GM21423 (cell line): Measurements from ENCODE around the gene DPM3.
"Not testable (repeated sequence)": the region's sequence is repeated elsewhere in the genome, so short reads cannot be mapped to it uniquely, and the experiment has no call there.

Experiments used
- ATAC-seq: cut with Tn5 transposase; IDR thresholded peaks from one replicate; pipeline ENCODE4 v1.9.1; 2021; ENCODE audit warnings: mild to moderate bottlenecking, moderate library complexity; ENCODE audit not compliant: unreplicated experiment

The DPM3 gene

DNA sequence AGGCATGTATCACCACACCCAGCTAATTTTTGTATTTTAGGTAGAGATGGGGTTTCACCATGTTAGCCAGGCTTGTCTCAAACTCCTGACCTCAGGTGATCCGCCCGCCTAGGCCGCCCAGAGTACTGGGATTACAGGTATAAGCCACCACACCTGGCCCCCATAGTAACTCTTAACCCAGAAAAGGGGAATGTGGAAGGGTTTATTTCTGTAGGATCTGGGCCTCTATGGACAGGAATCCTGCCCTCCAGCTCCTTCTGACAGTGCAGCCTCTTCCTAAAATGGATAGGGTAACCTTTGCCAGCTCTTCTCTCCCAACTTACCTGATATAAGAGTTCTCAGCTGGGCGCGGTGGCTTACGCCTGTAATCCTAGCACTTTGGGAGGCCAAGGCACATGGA, 22.3 kb upstream of the DPM3 start:
- ATAC-seq = not testable (repeated sequence)

DNA sequence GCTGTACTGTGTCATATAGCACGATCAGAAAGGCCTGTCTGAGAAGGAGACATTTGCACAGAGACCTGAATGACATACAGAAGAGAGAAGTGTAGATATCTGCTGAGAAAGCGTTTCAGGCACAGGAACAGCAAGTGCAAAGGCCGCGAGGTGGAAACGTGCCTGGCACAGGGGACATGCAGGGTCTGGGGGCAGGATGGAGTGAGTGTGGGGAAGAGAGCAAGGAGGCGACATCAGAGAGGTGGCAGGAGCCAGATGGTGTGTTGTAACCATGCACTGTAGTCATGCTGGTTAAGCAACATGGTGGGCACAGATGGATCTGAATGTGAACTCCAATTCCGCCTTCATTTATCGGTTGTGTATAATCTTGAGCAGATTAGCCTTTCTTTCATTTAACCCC, 19.8 kb upstream of the DPM3 start:
- no peak for ATAC-seq

DNA sequence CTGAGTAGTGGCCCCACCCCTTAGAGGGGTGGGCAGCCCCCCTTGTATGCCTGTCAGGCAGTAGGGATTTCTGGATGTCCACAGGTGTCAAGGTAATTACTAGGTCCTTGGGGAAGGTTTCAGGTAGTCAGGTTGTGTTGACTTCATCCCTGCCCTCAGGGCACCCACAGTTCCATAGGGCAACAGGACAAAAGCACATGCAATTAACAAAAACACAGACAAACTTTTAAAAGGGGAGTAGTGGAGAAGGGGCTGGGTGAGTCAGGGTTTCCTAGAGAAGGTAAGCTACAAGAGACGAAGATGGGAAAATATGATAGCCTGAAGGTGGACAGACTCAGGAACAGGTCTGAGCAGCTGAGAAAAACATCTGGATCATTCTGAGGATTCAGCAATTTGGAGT, 18.7 kb upstream of the DPM3 start:
- ATAC-seq = no peak

DNA sequence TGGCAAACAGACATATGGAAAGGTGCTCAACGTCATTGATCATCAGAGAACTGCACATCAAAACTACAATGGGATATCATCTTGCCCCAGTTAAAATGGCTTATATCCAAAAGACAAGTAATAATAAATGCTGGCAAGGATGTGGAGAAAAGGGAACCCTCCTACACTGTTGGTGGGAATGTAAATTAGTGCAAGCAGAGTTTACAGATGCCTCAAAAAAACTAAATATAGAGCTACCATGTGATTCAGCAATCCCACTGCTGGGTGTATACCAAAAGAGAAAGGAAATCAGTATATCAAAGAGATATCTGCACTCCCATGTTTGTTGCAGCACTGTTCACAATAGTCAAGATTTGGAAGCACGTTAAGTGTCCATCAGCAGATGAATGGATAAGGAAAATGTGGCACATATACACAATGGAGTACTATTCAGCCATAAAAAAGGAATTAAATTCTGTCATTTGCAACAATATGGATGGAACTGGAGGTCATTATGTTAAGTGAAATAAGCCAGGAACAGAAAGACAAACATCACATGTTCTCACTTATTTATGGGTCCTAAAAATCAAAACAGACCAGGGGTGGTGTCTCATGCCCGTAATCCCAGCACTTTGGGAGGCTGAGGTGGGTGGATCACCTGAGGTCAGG, 15.8 kb upstream of the DPM3 start:
- ATAC-seq = not testable (repeated sequence)

DNA sequence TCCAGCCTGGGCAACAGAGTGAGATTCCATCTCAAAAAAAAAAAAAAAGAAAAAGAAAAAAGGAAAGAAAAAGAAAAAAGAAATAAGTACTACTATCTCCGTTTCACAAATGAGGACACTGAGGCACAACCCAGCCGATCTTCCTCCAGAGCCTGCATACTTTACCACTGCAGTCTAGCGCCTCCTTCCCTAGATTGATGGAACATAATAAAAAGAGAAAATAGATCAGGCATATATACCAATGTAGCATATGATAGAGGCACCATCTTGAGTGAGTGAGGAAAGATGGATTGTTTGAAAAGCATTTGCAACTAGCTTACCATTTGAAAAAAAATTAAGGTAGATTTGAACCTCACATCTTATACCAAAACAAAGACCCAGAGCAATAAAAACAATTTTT, 5.2 kb upstream of the DPM3 start:
- no peak for ATAC-seq

DNA sequence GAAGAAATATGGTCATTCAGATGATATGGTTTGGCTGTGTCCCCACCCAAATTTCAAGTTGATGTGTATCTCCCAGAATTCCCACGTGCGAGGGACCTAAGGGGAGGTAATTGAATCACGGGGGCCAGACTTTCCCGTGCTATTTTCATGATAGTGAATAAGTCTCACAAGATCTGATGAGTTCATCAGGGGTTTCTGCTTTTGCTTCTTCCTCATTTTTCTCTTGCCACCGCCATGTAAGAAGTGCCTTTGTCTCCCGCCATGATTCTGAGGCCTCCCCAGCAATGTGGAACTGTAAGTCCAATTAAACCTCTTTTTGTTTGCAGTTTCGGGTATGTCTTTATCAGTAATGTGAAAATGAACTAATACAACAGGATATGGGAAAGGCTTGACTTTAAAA, 1.4 kb upstream of the DPM3 start:
- ATAC-seq = no peak

DNA sequence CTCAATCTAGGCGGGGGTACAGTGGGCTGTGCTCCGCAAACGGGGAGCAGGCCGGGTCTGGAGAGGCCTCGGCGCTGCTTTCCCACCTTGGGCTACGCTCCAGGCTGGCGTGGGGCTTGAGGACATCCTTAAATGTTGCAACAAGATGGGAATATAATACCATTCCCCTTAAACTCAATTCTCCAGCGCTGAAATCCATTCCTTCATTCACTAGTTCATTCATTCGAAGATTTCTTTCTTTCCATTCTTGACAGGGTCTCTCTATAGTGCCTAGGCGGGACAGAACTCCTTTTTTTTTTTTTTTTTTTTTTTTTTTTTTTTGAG, 261 bp upstream of the DPM3 start:
- no peak for ATAC-seq

DNA sequence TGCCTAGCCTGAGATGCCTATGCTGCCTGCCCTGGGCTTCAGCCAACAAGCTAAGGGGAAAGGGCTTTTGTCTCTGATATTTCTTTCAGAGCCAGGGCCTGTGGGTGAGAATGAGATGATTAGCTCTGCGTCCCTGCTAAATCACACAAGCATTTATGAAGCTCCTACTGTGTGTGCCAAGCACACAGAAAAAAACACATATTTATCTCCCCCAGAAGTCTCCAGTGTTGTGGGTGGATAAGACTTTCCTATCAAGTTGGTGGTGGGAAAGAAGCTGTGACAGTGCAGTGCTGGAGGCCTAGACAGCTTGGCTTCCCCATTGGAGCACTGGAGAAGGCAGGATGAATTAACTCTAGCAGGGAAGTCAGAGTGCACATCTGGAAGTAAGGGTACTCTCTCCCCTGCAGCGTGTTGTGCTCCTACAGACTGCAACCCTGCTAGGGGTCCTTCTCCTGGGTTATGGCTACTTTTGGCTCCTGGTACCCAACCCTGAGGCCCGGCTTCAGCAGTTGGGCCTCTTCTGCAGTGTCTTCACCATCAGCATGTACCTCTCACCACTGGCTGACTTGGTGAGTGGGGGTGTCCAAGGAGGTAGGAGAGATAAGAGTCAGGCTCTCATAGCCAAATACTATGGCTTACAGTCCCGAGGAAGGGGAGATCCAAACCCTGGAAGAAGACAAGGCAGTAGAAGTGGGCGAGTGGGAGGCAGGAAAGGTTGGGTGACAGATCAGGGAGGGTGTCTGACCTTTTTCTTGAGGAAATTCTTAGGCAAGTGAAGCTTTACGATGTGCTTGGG, 3.0 kb downstream of the DPM3 start:
- no peak for ATAC-seq

DNA sequence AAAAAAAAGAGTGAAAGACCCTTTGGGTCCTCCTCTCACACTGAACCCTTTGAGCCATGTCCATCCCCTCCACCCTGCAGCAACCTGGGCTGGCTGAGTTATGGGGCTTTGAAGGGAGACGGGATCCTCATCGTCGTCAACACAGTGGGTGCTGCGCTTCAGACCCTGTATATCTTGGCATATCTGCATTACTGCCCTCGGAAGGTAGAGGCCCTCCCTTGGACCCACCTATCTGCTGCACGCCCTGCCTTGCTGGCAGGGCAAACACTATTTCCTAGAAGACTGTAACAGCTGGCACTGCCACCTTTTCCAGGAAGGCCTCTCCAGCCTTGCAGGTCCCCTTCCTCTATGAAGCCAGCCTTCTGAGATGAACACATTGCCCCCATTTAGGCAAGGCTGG, 3.6 kb downstream of the DPM3 start:
- no peak for ATAC-seq

DNA sequence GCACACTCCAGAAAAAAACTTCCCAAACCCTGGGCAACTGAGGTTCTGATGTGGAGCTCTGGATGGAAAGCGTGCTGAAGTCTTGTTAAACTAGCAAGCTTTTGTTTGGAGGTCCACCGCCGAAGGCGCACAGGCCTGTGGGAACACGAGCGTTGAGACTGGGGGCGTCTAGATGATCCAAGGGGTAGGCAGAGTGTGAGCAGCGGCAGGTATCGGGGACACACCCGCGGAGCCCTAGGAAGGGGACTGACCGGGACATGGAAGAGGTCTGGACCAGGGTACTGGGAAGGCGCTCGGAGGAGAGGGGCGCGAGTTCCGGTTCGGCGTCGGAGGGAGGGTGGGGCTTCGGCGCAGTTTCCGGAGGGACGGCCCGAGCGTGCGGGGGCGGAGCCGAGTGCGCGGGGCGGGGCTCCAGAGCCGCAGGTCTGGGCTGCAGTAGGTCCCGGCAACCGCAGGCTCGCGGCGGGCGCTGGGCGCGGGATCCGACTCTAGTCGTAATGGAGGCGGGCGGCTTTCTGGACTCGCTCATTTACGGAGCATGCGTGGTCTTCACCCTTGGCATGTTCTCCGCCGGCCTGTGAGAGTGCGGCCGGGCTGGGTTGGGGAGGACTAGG, 4.8 kb downstream of the DPM3 start, which contains the start of gene SLC50A1:
Gene SLC50A1, plus strand, starts transcription at position 438 of the 614 bp plus-strand sequence. Its CDS starts 60 bp downstream, at position 498.
- ATAC-seq = peak; percentile 85

DNA sequence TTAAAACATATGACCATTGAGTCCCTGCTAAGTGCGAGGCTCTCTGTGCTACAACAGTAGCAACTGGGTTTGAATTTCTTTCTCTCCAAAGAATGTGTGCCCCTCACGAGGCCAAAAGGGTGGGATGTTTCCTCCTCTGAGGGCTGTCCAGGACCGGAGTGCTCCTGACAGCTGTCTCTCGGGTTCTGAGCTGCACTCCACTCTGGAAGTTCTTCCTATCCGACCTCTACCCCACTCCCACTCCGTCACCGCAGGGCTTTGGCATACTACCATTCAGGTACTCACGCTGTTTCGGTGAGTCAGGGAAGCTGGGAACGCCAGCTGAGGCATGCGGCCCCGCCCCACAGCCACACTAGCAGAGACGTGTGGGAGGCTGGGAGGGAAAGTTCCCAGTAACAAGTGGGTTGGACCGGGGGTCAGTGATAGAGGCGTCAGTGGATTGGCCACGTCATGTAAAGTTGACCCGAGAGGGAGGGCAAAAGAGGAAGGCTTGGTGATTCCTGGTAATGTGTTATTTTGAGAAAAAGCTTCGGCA, 5.4 kb downstream of the DPM3 start:
- no peak for ATAC-seq

DNA sequence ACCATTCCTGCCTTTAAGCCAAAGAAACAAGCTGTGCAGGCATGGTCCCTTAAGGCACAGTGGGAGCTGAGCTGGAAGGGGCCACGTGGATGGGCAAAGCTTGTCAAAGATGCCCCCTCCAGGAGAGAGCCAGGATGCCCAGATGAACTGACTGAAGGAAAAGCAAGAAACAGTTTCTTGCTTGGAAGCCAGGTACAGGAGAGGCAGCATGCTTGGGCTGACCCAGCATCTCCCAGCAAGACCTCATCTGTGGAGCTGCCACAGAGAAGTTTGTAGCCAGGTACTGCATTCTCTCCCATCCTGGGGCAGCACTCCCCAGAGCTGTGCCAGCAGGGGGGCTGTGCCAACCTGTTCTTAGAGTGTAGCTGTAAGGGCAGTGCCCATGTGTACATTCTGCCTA, 6.0 kb downstream of the DPM3 start:
- no peak for ATAC-seq

DNA sequence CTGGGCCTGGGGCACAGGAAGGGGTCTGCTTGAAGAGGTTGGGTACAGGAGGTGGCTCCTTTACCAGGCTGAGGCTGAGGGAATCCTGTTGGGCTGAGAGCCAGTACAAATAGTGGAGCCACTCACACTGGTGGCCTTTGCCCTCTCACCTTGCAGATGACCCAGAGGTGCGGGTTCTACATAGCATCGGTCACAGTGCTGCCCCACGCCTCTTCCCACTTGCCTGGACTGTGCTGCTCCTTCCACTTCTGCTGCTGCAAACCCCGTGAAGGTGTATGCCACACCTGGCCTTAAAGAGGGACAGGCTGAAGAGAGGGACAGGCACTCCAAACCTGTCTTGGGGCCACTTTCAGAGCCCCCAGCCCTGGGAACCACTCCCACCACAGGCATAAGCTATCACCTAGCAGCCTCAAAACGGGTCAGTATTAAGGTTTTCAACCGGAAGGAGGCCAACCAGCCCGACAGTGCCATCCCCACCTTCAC, 6.5 kb downstream of the DPM3 start:
- no peak for ATAC-seq

DNA sequence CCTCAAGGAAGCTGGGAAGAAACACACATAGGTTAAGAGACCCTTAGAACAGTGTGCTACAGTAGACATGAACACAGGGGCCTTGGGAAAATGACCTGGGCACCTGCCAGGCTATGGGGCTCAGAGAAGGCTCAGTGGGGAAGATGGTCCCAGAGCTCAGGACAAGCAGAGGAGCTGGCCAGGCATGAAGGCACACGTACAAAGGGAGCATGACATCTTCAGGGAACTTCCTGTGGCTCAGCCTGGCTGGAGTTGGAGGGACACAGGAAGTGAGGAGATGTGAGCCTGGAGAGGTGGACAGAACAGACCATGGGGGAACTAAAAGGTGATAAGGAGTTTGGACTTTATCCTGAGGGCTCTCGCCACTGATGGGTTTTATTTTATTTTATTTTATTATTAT, 8.5 kb downstream of the DPM3 start:
- ATAC-seq = no peak

DNA sequence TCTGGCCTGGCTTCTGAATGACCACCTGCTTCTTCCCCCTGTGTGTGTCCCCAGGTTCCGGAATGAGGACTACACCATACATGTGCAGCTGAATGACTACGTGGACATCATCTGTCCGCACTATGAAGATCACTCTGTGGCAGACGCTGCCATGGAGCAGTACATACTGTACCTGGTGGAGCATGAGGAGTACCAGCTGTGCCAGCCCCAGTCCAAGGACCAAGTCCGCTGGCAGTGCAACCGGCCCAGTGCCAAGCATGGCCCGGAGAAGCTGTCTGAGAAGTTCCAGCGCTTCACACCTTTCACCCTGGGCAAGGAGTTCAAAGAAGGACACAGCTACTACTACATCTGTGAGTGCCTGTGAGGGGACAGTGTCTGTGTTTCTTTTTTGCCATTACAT, 9.0 kb downstream of the DPM3 start:
- ATAC-seq = no peak

DNA sequence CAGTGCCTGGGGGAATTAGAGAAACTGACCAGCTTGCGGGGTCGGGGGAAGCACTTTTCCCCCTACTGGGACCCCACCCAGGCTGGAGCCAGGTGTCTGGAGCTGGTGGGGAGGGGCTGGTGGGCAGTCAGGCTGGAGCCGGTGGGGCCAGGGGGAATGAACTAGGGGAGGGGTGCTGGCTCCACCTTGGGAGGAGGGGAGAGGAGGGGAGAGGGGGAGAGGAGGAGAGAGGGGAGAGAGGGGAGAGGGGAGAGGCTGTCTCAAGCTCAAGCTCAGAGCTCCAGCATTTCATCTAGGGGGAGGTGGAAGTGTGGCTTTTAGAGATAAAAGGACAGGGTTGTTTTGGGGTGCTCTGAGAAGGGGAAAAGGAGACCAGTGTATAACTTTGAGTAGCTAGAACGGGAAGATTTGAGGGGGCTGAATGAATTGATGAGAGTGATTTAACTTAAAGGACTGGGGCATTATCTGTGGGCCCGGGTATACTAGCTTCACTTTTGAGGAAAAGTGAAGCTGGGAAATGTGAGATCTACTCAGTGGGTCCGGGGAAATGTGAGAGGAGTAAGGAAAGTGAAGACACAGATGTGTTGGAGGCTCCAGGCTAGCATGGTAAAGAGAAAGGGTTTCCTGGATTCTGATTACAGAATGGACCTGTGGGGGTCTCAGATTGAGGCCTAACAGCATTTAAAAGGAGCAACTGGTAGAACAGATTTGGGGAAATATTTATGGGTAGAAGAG, 9.9 kb downstream of the DPM3 start:
- no peak for ATAC-seq

DNA sequence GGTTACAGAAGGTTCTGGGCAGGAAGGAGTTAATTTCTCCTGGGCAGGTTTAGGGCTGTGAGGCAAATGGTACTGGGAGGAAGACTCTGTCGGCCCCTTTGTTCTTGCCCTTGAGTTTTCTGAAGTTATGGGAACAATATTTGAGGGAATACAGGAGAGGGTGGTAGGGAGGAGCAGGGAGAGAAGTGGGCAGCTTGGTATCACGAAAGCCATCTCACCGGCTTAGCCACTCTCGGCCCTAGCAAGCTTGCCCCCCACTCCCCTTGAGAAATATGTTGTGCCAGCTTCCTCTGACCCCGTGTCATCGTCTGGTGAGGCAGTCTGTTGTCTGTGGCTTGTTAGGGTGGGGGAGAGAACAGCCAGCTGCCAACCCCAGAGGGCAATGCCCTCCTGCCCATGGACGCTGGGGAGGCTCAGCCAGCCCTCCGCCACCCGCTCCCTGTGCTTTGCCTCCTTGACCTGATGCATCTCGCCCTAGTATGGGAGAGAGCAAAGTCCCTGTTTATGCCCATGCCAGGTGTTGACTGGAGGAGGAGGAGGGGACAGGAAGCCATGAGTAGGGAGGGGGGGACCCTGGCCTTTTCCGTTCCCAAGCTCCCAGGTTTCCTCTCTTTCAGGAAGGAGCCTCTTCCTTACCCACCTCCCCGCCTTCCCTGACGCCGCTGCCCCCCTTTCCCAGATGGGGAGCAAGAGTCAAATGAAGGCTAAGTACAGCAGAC, 11.4 kb downstream of the DPM3 start:
- no peak for ATAC-seq

DNA sequence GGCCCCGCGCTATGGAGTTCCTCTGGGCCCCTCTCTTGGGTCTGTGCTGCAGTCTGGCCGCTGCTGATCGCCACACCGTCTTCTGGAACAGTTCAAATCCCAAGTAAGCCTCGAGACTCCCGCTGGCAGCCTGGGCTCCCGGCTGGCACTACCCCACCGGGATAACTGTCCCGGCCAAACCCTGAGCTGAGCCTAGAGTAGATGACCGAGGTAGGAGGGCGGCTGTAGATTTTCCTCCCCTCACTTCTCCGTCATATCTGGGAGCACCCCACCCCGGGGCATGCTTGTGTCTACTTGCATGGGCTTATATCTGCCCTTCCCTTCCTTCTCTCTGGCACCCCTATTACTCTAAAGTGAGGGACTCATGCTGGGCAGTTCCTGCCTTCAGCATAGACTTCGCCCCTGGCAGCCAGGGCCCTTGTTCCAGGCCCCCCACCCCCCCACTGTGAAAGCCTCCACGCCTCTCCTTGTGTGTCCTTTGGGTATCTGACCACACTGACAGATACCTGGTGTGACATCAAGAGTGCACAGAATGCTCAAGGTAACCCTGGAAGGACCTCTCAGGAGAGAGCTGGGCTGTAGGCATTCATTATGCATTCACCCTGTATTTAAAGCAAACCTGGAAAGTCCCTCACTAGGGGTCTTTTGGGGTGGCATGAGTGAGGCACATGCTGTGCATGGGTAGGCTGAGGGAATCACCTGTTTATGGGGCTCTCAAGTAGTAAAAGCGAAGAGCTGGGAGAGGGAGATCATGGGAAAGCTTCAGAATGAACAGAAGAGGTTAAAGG, 12.2 kb downstream of the DPM3 start:
- no peak for ATAC-seq

DNA sequence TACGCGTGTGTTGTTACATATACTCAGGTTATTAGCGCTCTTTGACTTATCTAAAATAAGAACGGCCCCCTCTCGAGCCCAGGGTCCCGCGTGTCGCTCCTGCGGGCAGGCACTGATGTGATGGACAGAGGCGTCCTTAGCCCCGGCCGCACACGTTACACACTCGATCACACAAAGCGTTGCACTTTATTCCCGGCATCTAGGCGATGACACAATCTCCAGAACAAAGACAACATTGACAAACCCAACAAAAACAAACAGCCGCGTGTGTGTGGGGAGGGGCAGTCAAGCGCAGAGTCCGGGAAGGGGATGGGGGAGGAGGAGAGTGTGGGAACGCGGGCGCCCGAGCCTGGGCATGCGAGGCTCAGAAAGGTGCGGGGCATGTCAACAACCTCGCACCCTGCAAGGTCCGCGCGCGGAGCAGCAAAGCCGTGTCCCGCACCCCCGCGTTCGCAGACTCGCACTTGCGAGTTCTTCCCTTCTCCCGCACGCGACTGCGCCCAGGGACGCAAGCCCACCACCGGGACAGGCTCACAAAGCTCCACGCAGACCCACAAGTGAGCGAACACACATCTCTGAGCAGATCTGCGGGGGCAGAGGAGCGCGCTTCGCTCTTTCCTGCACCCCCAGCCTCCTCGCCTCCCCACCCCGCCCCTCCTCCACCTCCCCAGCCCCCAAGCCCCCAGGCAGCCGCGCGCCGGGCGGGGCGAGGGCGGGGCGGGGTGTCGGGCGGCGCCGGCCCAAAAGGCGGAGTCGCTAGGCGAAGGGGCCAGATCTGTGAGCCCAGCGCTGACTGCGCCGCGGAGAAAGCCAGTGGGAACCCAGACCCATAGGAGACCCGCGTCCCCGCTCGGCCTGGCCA, 13.0 kb downstream of the DPM3 start, which contains the start of gene EFNA1:
Gene EFNA1, plus strand, starts transcription at position 772 of the 862 bp plus-strand sequence. CDS start 102 bp downstream, outside the sequence.
- ATAC-seq = no peak
